ENCODE data around the gene STX10. TPM values are rescaled to one million over a fixed set of nuclear protein-coding genes. Genes with fewer than 3 reads are reported as not detected.
A peak's percentile ranks its signal among the peaks of the same experiment; 100 is the strongest.
"Not testable (repeated sequence)": the region's sequence is repeated elsewhere in the genome, so short reads cannot be mapped to it uniquely, and the experiment has no call there.

STX10 gene
- total RNA-seq, 1 donor from 2014 or later, result 68.9 TPM

DNA sequence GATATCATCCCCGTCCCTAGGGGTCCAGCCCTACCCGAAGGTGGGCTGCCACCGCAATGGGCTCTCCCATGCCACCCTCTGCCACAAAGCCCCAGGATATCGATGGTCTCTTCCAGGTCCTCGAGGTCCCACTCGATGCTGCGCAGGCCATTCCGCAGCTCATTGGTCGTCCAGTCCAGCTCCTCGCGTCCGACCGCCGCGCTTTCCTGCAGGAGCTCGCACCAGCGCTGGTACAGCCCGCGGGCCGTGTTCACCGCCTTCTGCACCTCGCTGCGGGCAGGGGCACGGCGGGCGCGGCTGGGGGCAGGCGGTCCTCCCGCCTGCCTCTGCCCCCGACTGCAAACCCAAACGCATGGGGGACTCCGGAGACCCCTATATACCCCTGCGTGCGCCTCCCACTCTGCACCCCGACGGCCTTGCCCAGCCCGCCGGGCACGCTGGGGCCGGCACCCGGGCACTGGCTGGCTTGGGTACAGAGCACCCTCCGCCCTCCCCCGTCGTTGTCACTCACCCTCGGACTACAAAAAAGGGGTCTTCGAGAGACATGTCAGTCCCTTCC, 468 bp downstream of the STX10 start:
- Mint-ChIP-seq H3K36me3 (ENCODE audit: low read depth) (peaks cover 42% of the 10 kb centered on the region), H3K9me3 (no peaks in the 10 kb centered on the region)

DNA sequence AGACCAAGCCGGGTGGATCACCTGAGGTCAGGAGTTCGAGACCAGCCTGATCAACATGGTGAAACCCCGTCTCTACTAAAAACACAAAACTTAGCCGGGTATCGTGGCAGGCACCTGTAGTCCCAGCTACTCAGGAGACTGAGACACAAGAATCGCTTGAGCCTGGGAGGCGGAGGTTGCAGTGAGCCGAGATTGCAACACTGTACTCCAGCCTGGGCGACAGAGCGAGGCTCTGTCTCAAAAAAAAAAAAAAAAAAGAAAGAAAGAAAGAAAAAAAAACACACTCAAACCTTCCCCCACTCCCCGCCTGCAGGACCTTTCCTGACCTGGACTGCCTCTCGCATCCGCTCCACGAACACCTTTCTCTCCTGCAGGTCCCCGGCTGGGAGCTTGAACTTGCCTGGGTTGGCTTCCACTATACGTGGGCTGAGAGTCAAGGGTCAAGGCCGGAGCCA, 975 bp downstream of the STX10 start:
- Mint-ChIP-seq H3K4me1 (ENCODE audit: low read depth) (peaks cover 14% of the 10 kb centered on the region), H3K4me3 (ENCODE audit: low read depth) (peak overlapping the region; percentile 96), H3K27ac (peak overlapping the region; percentile 63), H3K36me3 (ENCODE audit: low read depth) (peaks cover 39% of the 10 kb centered on the region)
- H3K9me3 Mint-ChIP-seq; H3K27me3 Mint-ChIP-seq (ENCODE audit: low read depth); intact Hi-C loops (cut with micrococcal nuclease); DNase-seq (ENCODE audit: low spot score): not testable (repeated sequence)

More for the DNA sequence above, 468 bp downstream of the STX10 start:
- Mint-ChIP-seq H3K4me1 (ENCODE audit: low read depth) (peaks cover 14% of the 10 kb centered on the region), H3K4me3 (ENCODE audit: low read depth) (peak overlapping the region; percentile 96), H3K27ac (peak overlapping the region; percentile 93), H3K27me3 (ENCODE audit: low read depth) (no peaks in the 10 kb centered on the region)
- intact Hi-C loops (cut with micrococcal nuclease), result loop anchor here (1.0 to 5.0 kb wide), 5 partner anchors 17 to 688 kb away; partner anchors contain the start of genes CALR and TRMT1
- no peak for DNase-seq (ENCODE audit: low spot score)

DNA sequence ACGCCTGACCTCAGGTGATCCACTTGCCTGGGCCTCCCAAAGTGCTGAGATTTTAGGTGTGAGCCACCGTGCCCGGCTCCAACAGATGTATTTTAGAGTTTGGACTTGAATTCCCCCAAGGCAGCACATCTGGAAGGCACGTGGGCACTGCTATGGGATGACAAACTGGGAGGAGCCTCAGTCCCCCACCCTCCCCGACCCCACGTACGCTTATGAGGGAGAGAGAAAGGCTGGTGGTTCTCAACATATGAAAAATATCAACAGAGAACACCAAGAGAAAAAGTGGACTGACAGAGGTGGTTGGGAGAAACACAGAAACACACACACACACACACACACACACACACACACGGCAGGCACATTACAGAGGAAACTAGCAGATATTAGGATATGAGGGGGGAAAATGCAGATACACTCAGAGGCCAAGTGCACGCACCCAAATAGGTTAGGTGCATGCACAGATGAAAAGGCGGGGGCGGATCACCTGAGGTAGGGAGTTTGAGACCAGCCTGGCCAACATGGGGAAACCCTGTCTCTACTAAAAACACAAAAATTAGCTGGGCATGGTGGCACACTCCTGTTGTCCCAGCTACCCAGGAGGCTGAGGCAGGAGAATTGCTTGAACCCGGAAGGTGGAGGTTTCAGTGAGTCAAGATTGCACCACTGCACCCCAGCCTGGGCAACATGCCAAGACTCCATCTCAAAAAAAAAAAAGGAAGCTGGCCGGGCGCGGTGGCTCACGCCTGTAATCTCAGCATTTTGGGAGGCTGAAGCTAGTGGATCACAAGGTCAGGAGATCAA, 3.2 kb downstream of the STX10 start:
- no peak for DNase-seq (ENCODE audit: low spot score)
- no peaks in the 10 kb centered on the region for H3K27me3 Mint-ChIP-seq (ENCODE audit: low read depth)
- peaks cover 26% of the 10 kb centered on the region for H3K36me3 Mint-ChIP-seq (ENCODE audit: low read depth)
- H3K4me1 Mint-ChIP-seq (ENCODE audit: low read depth), result peaks cover 15% of the 10 kb centered on the region
- peak overlapping the region; percentile 30 for H3K4me3 Mint-ChIP-seq (ENCODE audit: low read depth)
- H3K9me3 Mint-ChIP-seq, result no peaks in the 10 kb centered on the region
- intact Hi-C loops (cut with micrococcal nuclease), result no loop called here
- H3K27ac Mint-ChIP-seq, result no peak overlapping the region

DNA sequence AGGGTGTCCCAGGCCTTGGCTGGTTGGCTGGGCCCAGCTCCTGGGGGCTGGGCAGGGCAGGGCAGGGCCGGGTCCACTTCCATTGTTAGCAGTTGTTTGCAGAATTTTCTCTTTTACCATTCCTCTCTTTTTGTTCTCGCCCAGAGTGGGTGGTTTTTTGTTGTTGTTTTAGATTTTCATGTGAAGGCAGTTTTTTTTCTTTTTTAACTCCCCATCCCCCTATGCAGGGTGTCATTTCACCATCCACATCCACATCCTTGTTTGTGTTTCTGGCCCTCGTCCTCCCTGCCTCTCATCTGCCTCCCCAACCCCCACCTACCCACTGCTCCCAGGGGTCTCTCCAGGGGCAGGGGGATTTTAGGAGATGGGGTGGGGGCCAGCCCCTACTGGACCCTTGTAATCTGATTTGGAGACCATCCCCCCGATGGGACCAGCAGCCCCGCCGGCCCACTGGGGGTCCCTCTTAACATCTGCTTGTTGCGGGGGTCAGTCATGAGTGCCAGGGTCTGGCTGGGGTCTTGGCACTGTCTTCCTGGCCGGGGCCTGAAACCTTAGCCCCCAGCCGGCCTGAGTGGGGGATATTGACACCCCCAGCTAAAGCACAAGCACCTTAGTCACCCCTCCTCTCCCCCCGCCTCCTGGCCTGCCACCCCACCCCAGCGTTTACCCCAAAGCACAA, 10.4 kb downstream of the STX10 start:
- Mint-ChIP-seq H3K27ac (no peak overlapping the region), H3K27me3 (ENCODE audit: low read depth) (no peaks in the 10 kb centered on the region), H3K36me3 (ENCODE audit: low read depth) (peaks cover 48% of the 10 kb centered on the region), H3K4me1 (ENCODE audit: low read depth) (peaks cover 3% of the 10 kb centered on the region), H3K4me3 (ENCODE audit: low read depth) (no peak overlapping the region), H3K9me3 (no peaks in the 10 kb centered on the region)
- intact Hi-C loops (cut with micrococcal nuclease), result no loop called here
- no peak for DNase-seq (ENCODE audit: low spot score)

DNA sequence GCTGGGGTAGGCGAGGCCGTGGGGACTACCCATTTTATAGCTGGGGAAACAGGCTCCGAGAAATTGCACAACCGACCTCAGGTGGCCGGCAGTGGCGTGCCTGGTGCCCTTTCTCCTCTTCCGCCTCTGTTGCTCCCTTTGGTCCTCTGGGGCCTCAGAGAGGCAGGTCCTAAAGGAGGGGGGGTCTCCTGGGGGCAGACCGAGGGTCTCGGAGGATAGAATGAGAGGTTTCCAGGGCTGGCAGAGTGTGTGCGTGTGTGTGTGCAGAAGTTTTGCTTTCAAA, 11.3 kb downstream of the STX10 start:
- Mint-ChIP-seq H3K27me3 (ENCODE audit: low read depth) (no peaks in the 10 kb centered on the region), H3K4me3 (ENCODE audit: low read depth) (no peak overlapping the region), H3K4me1 (ENCODE audit: low read depth) (peaks cover 3% of the 10 kb centered on the region), H3K36me3 (ENCODE audit: low read depth) (peaks cover 52% of the 10 kb centered on the region), H3K9me3 (no peaks in the 10 kb centered on the region), H3K27ac (no peak overlapping the region)
- DNase-seq (ENCODE audit: low spot score), result no peak
- intact Hi-C loops (cut with micrococcal nuclease), result no loop called here

DNA sequence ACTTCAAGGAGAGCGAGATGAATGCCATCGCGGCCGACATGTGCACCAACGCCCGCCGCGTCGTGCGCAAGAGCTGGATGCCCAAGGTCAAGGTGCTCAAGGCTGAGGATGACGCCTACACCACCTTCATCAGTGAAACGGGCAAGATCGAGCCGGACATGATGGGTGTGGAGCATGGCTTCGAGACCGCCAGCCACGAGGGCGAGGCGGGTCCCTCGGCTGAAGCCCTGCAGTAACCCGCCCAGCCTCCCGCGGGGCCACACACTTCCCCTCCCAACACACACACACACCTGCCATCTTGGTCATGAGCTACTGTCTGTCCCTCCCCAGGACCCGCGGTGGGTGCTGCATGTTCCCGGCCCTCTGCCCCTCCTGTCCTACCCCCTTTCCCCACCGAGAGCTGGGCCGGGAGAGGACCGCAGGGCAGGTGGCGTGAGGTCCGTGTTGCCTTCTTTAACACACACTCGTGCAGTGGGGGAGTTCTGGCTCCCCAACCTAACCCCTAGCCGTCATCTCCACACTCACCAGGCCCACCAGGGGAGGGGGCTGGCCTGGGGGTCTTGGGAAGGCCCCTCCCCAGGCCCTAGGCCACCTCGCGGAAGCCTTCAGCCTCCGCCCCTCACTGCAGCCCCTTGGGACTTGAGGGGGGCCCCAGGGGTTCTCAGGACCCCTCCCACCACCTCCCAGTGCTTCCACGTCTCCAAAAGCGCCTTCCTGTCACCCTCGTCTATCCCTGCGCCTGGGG, 11.8 kb downstream of the STX10 start:
- intact Hi-C loops (cut with micrococcal nuclease), result no loop called here
- Mint-ChIP-seq H3K4me1 (ENCODE audit: low read depth) (peaks cover 8% of the 10 kb centered on the region), H3K4me3 (ENCODE audit: low read depth) (no peak overlapping the region), H3K36me3 (ENCODE audit: low read depth) (peaks cover 57% of the 10 kb centered on the region), H3K9me3 (no peaks in the 10 kb centered on the region), H3K27me3 (ENCODE audit: low read depth) (no peaks in the 10 kb centered on the region), H3K27ac (no peak overlapping the region)
- no peak for DNase-seq (ENCODE audit: low spot score)

DNA sequence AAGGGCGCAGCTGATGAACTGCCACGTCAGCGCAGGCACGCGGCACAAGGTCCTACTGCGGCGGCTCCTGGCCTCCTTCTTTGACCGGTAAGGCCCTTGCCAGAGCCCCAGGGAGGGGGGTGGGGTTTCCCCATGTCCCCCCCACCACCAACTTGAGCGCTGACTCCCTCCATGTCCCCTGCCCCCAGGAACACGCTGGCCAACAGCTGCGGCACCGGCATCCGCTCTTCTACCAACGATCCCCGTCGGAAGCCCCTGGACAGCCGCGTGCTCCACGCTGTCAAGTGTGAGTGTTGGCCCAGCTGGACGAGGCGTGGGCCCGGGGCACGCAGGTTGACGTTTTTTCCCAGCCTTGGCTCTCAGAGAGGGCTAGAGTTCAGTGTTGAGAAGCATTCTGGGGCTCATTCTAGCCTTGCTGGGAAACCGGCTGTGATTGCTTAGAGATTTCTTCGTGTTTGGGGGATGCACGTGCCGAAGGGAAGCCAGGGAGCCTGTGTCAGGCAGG, 12.8 kb downstream of the STX10 start:
- no peak overlapping the region for H3K4me3 Mint-ChIP-seq (ENCODE audit: low read depth)
- peaks cover 62% of the 10 kb centered on the region for H3K36me3 Mint-ChIP-seq (ENCODE audit: low read depth)
- peaks cover 18% of the 10 kb centered on the region for H3K4me1 Mint-ChIP-seq (ENCODE audit: low read depth)
- no peak for DNase-seq (ENCODE audit: low spot score)
- intact Hi-C loops (cut with micrococcal nuclease), result no loop called here
- no peaks in the 10 kb centered on the region for H3K27me3 Mint-ChIP-seq (ENCODE audit: low read depth)
- H3K27ac Mint-ChIP-seq, result no peak overlapping the region
- no peaks in the 10 kb centered on the region for H3K9me3 Mint-ChIP-seq

DNA sequence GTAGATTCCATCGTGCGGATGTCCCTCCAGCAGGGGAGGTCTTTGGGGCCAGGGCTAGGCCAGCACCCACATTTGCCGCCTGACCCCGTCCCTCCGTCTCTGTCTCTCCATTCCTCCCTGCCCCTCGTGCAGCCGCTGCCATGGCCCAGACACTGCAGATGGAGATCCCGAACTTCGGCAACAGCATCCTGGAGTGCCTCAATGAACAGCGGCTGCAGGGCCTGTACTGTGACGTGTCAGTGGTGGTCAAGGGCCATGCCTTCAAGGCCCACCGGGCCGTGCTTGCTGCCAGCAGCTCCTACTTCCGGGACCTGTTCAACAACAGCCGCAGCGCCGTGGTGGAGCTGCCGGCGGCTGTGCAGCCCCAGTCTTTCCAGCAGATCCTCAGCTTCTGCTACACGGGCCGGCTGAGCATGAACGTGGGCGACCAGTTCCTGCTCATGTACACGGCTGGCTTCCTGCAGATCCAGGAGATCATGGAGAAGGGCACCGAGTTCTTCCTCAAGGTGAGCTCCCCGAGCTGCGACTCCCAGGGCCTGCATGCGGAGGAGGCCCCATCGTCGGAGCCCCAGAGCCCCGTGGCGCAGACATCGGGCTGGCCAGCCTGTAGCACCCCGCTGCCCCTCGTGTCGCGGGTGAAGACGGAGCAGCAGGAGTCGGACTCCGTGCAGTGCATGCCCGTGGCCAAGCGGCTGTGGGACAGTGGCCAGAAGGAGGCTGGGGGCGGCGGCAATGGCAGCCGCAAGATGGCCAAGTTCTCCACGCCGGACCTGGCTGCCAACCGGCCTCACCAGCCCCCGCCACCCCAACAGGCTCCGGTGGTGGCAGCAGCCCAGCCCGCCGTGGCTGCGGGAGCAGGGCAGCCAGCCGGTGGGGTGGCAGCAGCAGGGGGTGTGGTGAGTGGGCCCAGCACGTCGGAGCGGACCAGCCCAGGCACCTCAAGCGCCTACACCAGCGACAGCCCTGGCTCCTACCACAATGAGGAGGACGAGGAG, 14.8 kb downstream of the STX10 start:
- peaks cover 61% of the 10 kb centered on the region for H3K36me3 Mint-ChIP-seq (ENCODE audit: low read depth)
- no peak overlapping the region for H3K27ac Mint-ChIP-seq

DNA sequence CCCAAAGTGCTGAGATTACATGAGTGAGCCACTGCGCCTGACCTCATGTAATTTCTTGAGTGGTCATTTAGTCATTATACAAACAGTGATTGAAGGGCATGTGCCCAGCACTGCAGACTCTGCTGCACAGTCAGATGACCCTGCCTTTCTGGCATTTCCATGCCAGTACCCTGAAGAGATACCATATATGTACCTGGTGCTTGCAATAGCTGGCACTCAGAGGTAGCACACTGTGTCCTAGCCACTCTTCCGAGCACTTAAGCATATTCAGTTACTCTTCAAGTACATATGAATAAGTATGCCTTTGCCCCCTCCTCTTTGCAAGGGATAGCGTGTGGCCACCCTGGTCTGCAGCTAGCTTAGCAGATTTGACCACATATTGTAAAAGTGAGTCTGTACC, 15.5 kb downstream of the STX10 start:
- H3K4me3 Mint-ChIP-seq (ENCODE audit: low read depth), result no peak overlapping the region
- H3K27ac Mint-ChIP-seq, result no peak overlapping the region
- peaks cover 31% of the 10 kb centered on the region for H3K4me1 Mint-ChIP-seq (ENCODE audit: low read depth)
- DNase-seq (ENCODE audit: low spot score), result no peak
- intact Hi-C loops (cut with micrococcal nuclease), result no loop called here
- peaks cover 61% of the 10 kb centered on the region for H3K36me3 Mint-ChIP-seq (ENCODE audit: low read depth)
- no peaks in the 10 kb centered on the region for H3K9me3 Mint-ChIP-seq
- H3K27me3 Mint-ChIP-seq (ENCODE audit: low read depth), result no peaks in the 10 kb centered on the region

More for the DNA sequence above, 14.8 kb downstream of the STX10 start:
- Mint-ChIP-seq H3K9me3 (no peaks in the 10 kb centered on the region), H3K27me3 (ENCODE audit: low read depth) (no peaks in the 10 kb centered on the region), H3K4me1 (ENCODE audit: low read depth) (peaks cover 27% of the 10 kb centered on the region), H3K4me3 (ENCODE audit: low read depth) (no peak overlapping the region)
- DNase-seq (ENCODE audit: low spot score), result no peak
- intact Hi-C loops (cut with micrococcal nuclease), result no loop called here

DNA sequence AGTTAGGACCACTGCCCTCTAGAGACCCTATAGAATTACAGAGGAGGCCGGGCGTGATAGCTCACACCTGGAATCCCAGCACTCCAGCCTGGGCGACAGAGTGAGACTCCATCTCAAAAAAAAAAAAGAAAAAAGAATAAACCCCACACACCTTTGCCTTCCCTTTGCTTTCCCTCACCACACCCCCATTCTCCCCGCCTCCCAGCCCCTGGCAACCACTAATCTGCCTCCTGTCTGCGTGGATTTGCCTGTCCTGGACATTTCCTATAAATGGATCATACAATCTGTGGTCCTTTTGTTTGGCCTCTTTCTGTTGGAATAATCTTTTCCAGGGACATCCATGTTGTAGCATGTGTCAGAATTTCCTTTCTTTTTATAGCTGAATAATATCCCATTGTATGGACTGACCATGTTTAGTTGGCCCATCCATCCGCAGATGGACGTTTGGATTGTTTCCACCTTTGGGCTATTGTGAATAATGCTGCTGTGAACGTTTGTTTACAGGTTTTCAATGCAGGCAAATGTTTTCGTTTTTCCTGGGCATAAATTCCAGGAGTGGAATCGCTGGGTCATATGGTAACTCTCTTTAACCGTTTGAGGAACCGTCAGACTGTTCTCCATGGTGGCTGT, 16.8 kb downstream of the STX10 start:
- peaks cover 58% of the 10 kb centered on the region for H3K36me3 Mint-ChIP-seq (ENCODE audit: low read depth)
- H3K9me3 Mint-ChIP-seq, result no peaks in the 10 kb centered on the region
- peak overlapping the region; percentile 78 for H3K4me3 Mint-ChIP-seq (ENCODE audit: low read depth)
- H3K4me1 Mint-ChIP-seq (ENCODE audit: low read depth), result peaks cover 37% of the 10 kb centered on the region
- intact Hi-C loops (cut with micrococcal nuclease), result loop anchor here (2.0 kb wide), 1 partner anchor 33 kb away; no protein-coding TSS in a partner anchor
- no peak for DNase-seq (ENCODE audit: low spot score)
- peak overlapping the region; percentile 98 for H3K27ac Mint-ChIP-seq
- H3K27me3 Mint-ChIP-seq (ENCODE audit: low read depth), result no peaks in the 10 kb centered on the region

DNA sequence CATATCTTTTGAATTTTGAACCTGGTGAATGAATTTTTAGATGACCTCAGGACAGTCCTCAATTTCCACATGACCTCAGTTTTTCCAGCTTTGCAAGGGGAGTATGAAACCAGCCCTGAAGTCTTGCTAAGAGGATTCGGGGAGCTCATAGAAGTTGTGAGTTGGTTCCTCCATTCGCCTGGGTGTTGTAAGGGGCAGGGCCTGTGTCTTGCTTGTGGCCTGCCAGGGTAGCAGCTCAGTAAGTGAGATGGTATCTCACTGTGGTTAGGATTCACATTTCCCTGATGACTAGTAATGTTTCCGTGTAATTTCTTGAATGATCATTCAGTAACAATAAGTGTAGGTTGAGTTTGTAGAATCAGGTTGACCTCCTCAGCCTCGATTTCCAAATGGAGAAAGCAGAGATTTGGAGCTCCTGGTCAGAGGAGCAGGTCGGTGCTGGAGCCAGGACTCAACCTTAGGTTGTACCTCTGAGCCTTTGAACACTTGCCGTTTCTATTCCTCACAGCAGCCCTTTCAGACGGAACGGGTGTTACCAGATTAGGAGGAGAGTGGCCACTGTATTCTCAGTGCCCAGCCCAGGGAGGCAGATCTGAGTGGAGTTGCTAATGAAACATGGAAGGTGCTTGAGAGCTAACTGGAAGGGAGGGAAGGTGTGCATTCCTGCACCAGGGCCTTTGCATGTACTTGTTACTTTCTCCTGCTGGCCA, 17.5 kb downstream of the STX10 start:
- Mint-ChIP-seq H3K9me3 (no peaks in the 10 kb centered on the region), H3K4me3 (ENCODE audit: low read depth) (peak overlapping the region; percentile 78), H3K4me1 (ENCODE audit: low read depth) (peaks cover 42% of the 10 kb centered on the region), H3K36me3 (ENCODE audit: low read depth) (peaks cover 53% of the 10 kb centered on the region), H3K27me3 (ENCODE audit: low read depth) (no peaks in the 10 kb centered on the region), H3K27ac (peak overlapping the region; percentile 98)
- intact Hi-C loops (cut with micrococcal nuclease), result loop anchor here (1.0 to 2.0 kb wide), 3 partner anchors 14 to 32 kb away; partner anchors contain the start of gene NACC1
- DNase-seq (ENCODE audit: low spot score), result peak; percentile 70

Data from activated T-helper 2 cell treated with anti-CD3 and anti-CD28 coated beads, Interferon-gamma antibody, Interleukin-2, Interleukin-4, amounts not matched to agents 10 μg/mL and 5 μg/mL and 100 μg/mL, durations not matched to agents 14 hours and 24 hours and 36 hours (primary cell).